Activated CD4-positive, CD25-positive, alpha-beta regulatory T cell (primary cell): ENCODE measurements around the gene ZBTB7C.

Experiments
- DNase-seq, 4 experiments: peaks; one replicate each; lab custom pipeline; 2025; lab: John Stamatoyannopoulos, UW

Gene ZBTB7C

GRCh38 chr18:48191494-48191893 is 217.7 kb downstream of the ZBTB7C start:
- DNase-seq = no peak

- no peak for DNase-seq
Observed at GRCh38 chr18:48190994-48191393, 218.2 kb downstream of the ZBTB7C start.

GRCh38 chr18:48188609-48189008 is 220.6 kb downstream of the ZBTB7C start:
- DNase-seq = no peak

GRCh38 chr18:48186861-48187260 is 222.3 kb downstream of the ZBTB7C start:
- no peak for DNase-seq

GRCh38 chr18:48186131-48186766 is 222.9 kb downstream of the ZBTB7C start:
- no peak for DNase-seq

GRCh38 chr18:48184118-48184517 is 225.1 kb downstream of the ZBTB7C start:
- no peak for DNase-seq

- no peak for DNase-seq
Observed at GRCh38 chr18:48183613-48184012, 225.6 kb downstream of the ZBTB7C start.

- DNase-seq = no peak
Observed at GRCh38 chr18:48182779-48183178, 226.4 kb downstream of the ZBTB7C start.

GRCh38 chr18:48181857-48182256 is 227.3 kb downstream of the ZBTB7C start:
- no peak for DNase-seq

- no peak for DNase-seq
Observed at GRCh38 chr18:48181087-48181823, 227.9 kb downstream of the ZBTB7C start.

GRCh38 chr18:48179666-48180065 is 229.5 kb downstream of the ZBTB7C start:
- no peak for DNase-seq

- DNase-seq = no peak
Observed at GRCh38 chr18:48179001-48179400, 230.2 kb downstream of the ZBTB7C start.

- no peak for DNase-seq
Observed at GRCh38 chr18:48176909-48177308, 232.3 kb downstream of the ZBTB7C start.

GRCh38 chr18:48173557-48173956 is 235.6 kb downstream of the ZBTB7C start:
- DNase-seq = no peak

- DNase-seq = no peak
Observed at GRCh38 chr18:48172226-48173006, 236.8 kb downstream of the ZBTB7C start.

GRCh38 chr18:48171490-48172188 is 237.5 kb downstream of the ZBTB7C start:
- DNase-seq = no peak

- no peak for DNase-seq
Observed at GRCh38 chr18:48170651-48171050, 238.5 kb downstream of the ZBTB7C start.

- DNase-seq = no peak
Observed at GRCh38 chr18:48168861-48169260, 240.3 kb downstream of the ZBTB7C start.

GRCh38 chr18:48167897-48168253 is 241.3 kb downstream of the ZBTB7C start:
- DNase-seq = no peak

- DNase-seq = no peak
Observed at GRCh38 chr18:48166336-48166875, 242.8 kb downstream of the ZBTB7C start.

- DNase-seq = no peak
Observed at GRCh38 chr18:48165111-48165866, 243.9 kb downstream of the ZBTB7C start.
